ENCODE results near the gene HTR3A.

Gene HTR3A

GRCh38 chr11:114017723-114018122, 42.8 kb downstream of the HTR3A start:
- H3K9me3 ChIP-seq (ENCODE audit: insufficient read depth, low read length): no peaks in the 10 kb centered on the region
- no peak overlapping the region for H3K9ac ChIP-seq (ENCODE audit: insufficient read length, low read depth)
- TF ChIP-seq YY1 (IDR thresholded peaks at IDR 0.05; ENCODE audit: insufficient read depth, insufficient read length) (no peak), SUZ12 (IDR thresholded peaks at IDR 0.05; ENCODE audit: extremely low read depth, insufficient read depth, insufficient read length) (no peak), ZNF274 (IDR thresholded peaks at IDR 0.05; ENCODE audit: low read depth, low read length) (no peak)
- peaks cover 2% of the 10 kb centered on the region for H3K4me1 ChIP-seq (ENCODE audit: insufficient read depth, insufficient read length)
- no peaks in the 10 kb centered on the region for H3K27me3 ChIP-seq (ENCODE audit: insufficient read depth, insufficient read length)
- DNase-seq (ENCODE audit: low read depth, low spot score): no peak
- no peaks in the 10 kb centered on the region for H3K36me3 ChIP-seq (ENCODE audit: insufficient read depth, insufficient read length, low read length)
- no peak overlapping the region for H3K4me3 ChIP-seq (ENCODE audit: insufficient read length, low read depth)

- TF ChIP-seq YY1 (IDR thresholded peaks at IDR 0.05; ENCODE audit: insufficient read depth, insufficient read length) (no peak), ZNF274 (IDR thresholded peaks at IDR 0.05; ENCODE audit: low read depth, low read length) (no peak), SUZ12 (IDR thresholded peaks at IDR 0.05; ENCODE audit: extremely low read depth, insufficient read depth, insufficient read length) (no peak)
- H3K9me3 ChIP-seq (ENCODE audit: insufficient read depth, low read length): no peaks in the 10 kb centered on the region
- H3K27me3 ChIP-seq (ENCODE audit: insufficient read depth, insufficient read length): no peaks in the 10 kb centered on the region
- H3K9ac ChIP-seq (ENCODE audit: insufficient read length, low read depth): no peak overlapping the region
- H3K4me1 ChIP-seq (ENCODE audit: insufficient read depth, insufficient read length): peaks cover 2% of the 10 kb centered on the region
- H3K36me3 ChIP-seq (ENCODE audit: insufficient read depth, insufficient read length, low read length): no peaks in the 10 kb centered on the region
- H3K4me3 ChIP-seq (ENCODE audit: insufficient read length, low read depth): no peak overlapping the region
- no peak for DNase-seq (ENCODE audit: low read depth, low spot score)
Observed at GRCh38 chr11:114019046-114019445, 44.1 kb downstream of the HTR3A start.

GRCh38 chr11:114019574-114019973, 44.7 kb downstream of the HTR3A start:
- TF ChIP-seq ZNF274 (IDR thresholded peaks at IDR 0.05; ENCODE audit: low read depth, low read length): no peak
- no peak for TF ChIP-seq SUZ12 (IDR thresholded peaks at IDR 0.05; ENCODE audit: extremely low read depth, insufficient read depth, insufficient read length)
- TF ChIP-seq YY1 (IDR thresholded peaks at IDR 0.05; ENCODE audit: insufficient read depth, insufficient read length): no peak
- Histone ChIP-seq H3K27me3 (ENCODE audit: insufficient read depth, insufficient read length) (no peaks in the 10 kb centered on the region), H3K4me1 (ENCODE audit: insufficient read depth, insufficient read length) (peaks cover 2% of the 10 kb centered on the region), H3K9me3 (ENCODE audit: insufficient read depth, low read length) (no peaks in the 10 kb centered on the region), H3K9ac (ENCODE audit: insufficient read length, low read depth) (no peak overlapping the region), H3K4me3 (ENCODE audit: insufficient read length, low read depth) (no peak overlapping the region), H3K36me3 (ENCODE audit: insufficient read depth, insufficient read length, low read length) (no peaks in the 10 kb centered on the region)
- no peak for DNase-seq (ENCODE audit: low read depth, low spot score)

GRCh38 chr11:114025329-114025907, 50.5 kb downstream of the HTR3A start:
- Histone ChIP-seq H3K4me1 (ENCODE audit: insufficient read depth, insufficient read length) (no peaks in the 10 kb centered on the region), H3K36me3 (ENCODE audit: insufficient read depth, insufficient read length, low read length) (no peaks in the 10 kb centered on the region), H3K27me3 (ENCODE audit: insufficient read depth, insufficient read length) (no peaks in the 10 kb centered on the region), H3K4me3 (ENCODE audit: insufficient read length, low read depth) (no peak overlapping the region), H3K9ac (ENCODE audit: insufficient read length, low read depth) (no peak overlapping the region), H3K9me3 (ENCODE audit: insufficient read depth, low read length) (no peaks in the 10 kb centered on the region)
- TF ChIP-seq YY1 (IDR thresholded peaks at IDR 0.05; ENCODE audit: insufficient read depth, insufficient read length) (no peak), SUZ12 (IDR thresholded peaks at IDR 0.05; ENCODE audit: extremely low read depth, insufficient read depth, insufficient read length) (no peak), ZNF274 (IDR thresholded peaks at IDR 0.05; ENCODE audit: low read depth, low read length) (no peak)
- DNase-seq (ENCODE audit: low read depth, low spot score): no peak

- H3K36me3 ChIP-seq (ENCODE audit: insufficient read depth, insufficient read length, low read length): no peaks in the 10 kb centered on the region
Observed at GRCh38 chr11:114026355-114026754, 51.4 kb downstream of the HTR3A start.

GRCh38 chr11:114027391-114027790, 52.5 kb downstream of the HTR3A start:
- Histone ChIP-seq H3K36me3 (ENCODE audit: insufficient read depth, insufficient read length, low read length) (no peaks in the 10 kb centered on the region), H3K27me3 (ENCODE audit: insufficient read depth, insufficient read length) (no peaks in the 10 kb centered on the region), H3K9me3 (ENCODE audit: insufficient read depth, low read length) (no peaks in the 10 kb centered on the region), H3K4me3 (ENCODE audit: insufficient read length, low read depth) (no peak overlapping the region), H3K9ac (ENCODE audit: insufficient read length, low read depth) (no peak overlapping the region), H3K4me1 (ENCODE audit: insufficient read depth, insufficient read length) (no peaks in the 10 kb centered on the region)
- TF ChIP-seq SUZ12 (IDR thresholded peaks at IDR 0.05; ENCODE audit: extremely low read depth, insufficient read depth, insufficient read length) (no peak), ZNF274 (IDR thresholded peaks at IDR 0.05; ENCODE audit: low read depth, low read length) (no peak), YY1 (IDR thresholded peaks at IDR 0.05; ENCODE audit: insufficient read depth, insufficient read length) (no peak)
- no peak for DNase-seq (ENCODE audit: low read depth, low spot score)

More at GRCh38 chr11:114026355-114026754, 51.4 kb downstream of the HTR3A start:
- Histone ChIP-seq H3K9me3 (ENCODE audit: insufficient read depth, low read length) (no peaks in the 10 kb centered on the region), H3K9ac (ENCODE audit: insufficient read length, low read depth) (no peak overlapping the region), H3K4me1 (ENCODE audit: insufficient read depth, insufficient read length) (no peaks in the 10 kb centered on the region), H3K27me3 (ENCODE audit: insufficient read depth, insufficient read length) (no peaks in the 10 kb centered on the region), H3K4me3 (ENCODE audit: insufficient read length, low read depth) (no peak overlapping the region)
- no peak for TF ChIP-seq SUZ12 (IDR thresholded peaks at IDR 0.05; ENCODE audit: extremely low read depth, insufficient read depth, insufficient read length)
- no peak for TF ChIP-seq ZNF274 (IDR thresholded peaks at IDR 0.05; ENCODE audit: low read depth, low read length)
- no peak for TF ChIP-seq YY1 (IDR thresholded peaks at IDR 0.05; ENCODE audit: insufficient read depth, insufficient read length)
- DNase-seq (ENCODE audit: low read depth, low spot score): peak; percentile 25

GRCh38 chr11:114027926-114028325, 53.0 kb downstream of the HTR3A start:
- H3K27me3 ChIP-seq (ENCODE audit: insufficient read depth, insufficient read length): no peaks in the 10 kb centered on the region

More at GRCh38 chr11:114027926-114028325, 53.0 kb downstream of the HTR3A start:
- Histone ChIP-seq H3K9me3 (ENCODE audit: insufficient read depth, low read length) (no peaks in the 10 kb centered on the region), H3K36me3 (ENCODE audit: insufficient read depth, insufficient read length, low read length) (no peaks in the 10 kb centered on the region), H3K4me3 (ENCODE audit: insufficient read length, low read depth) (no peak overlapping the region), H3K9ac (ENCODE audit: insufficient read length, low read depth) (no peak overlapping the region), H3K4me1 (ENCODE audit: insufficient read depth, insufficient read length) (no peaks in the 10 kb centered on the region)
- no peak for DNase-seq (ENCODE audit: low read depth, low spot score)
- TF ChIP-seq SUZ12 (IDR thresholded peaks at IDR 0.05; ENCODE audit: extremely low read depth, insufficient read depth, insufficient read length) (no peak), ZNF274 (IDR thresholded peaks at IDR 0.05; ENCODE audit: low read depth, low read length) (no peak), YY1 (IDR thresholded peaks at IDR 0.05; ENCODE audit: insufficient read depth, insufficient read length) (no peak)
